ENCODE measurements around the gene ZNF532.
"Not testable (repeated sequence)": the region's sequence is repeated elsewhere in the genome, so short reads cannot be mapped to it uniquely, and the experiment has no call there.

Gene ZNF532

DNA sequence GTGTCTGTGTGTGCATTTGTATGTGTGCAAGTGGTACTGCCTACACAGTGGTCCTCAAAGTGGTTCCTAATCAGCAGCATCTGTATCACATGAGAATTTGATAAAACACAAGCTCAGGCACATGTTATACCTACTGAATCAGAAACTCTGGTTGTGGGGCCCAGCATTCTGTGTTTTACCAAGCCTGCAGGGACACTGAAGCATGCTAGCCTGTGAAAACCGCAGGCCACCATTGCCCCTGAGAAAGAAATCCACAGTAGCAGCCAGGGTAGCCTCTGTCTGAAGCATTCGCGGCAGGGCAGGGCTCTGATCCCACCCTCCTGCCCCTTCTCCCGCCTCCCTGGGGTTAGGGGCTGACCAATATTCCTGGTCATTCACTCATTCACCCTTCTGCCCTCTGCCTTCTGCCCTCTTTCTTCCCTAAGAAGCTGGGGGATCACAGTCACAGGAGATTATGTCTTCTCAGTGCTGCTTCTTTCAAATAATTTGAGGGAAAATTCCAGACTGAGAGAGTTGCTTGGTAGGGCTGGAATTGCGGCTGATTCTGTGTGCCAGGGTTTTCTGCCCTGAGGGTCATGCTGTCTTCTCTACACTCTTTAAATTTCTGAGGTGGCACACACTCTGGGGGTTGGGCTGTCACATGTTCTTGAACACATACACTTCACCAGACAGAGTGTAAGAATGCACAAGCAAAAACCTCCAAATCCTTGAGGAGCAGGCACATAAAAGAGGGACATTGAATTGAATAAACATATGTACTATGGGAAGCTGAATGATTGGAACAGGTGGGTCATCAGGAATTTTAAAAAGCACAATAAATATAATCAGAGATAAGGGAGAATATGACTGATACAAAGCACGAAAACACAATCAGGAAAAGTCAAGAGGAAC lies 148.4 kb downstream of the ZNF532 start:
- Histone ChIP-seq H3K27me3 (ENCODE audit: control insufficient read depth, insufficient read depth, low read length) (no peaks in the 10 kb centered on the region), H3K9me3 (ENCODE audit: control insufficient read depth, insufficient read depth, low read length) (no peaks in the 10 kb centered on the region), H3K27ac (ENCODE audit: low read length) (no peak overlapping the region), H3K4me3 (ENCODE audit: low read length) (no peak overlapping the region), H3K4me1 (ENCODE audit: control insufficient read depth, insufficient read depth, low read length) (peaks cover 1% of the 10 kb centered on the region; the same call in 1 of the 2 replicates), H3K36me3 (ENCODE audit: control insufficient read depth, insufficient read depth, low read length) (no peaks in the 10 kb centered on the region)
- no peak for DNase-seq (ENCODE audit: low read depth, low spot score)
- no CpG with 5 or more reads among the region's 6 CpGs for WGBS (ENCODE audit: insufficient coverage, insufficient read length)

DNA sequence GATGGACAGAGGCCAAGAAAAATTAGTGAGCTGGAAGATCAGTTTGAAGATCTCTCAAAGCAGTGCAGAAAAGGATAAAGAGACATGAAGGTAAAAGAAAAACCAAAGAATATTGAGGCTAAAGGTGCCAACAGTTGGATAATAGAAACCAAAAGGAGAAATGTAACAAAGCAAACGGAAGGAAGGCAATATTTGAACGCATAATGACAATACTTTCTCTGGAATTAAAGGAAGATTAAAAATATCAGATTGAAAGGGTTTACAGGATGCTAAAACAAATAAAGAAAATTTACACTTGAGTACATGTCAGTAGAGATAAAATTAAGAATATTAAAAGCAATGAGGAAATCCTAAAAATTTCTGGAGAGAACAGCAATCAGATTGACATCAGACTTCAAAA lies 149.1 kb downstream of the ZNF532 start:
- Histone ChIP-seq H3K9me3 (ENCODE audit: control insufficient read depth, insufficient read depth, low read length) (no peaks in the 10 kb centered on the region), H3K4me3 (ENCODE audit: low read length) (no peak overlapping the region), H3K4me1 (ENCODE audit: control insufficient read depth, insufficient read depth, low read length) (peaks cover 1% of the 10 kb centered on the region; the same call in 1 of the 2 replicates), H3K36me3 (ENCODE audit: control insufficient read depth, insufficient read depth, low read length) (no peaks in the 10 kb centered on the region), H3K27me3 (ENCODE audit: control insufficient read depth, insufficient read depth, low read length) (no peaks in the 10 kb centered on the region), H3K27ac (ENCODE audit: low read length) (no peak overlapping the region)
- DNase-seq (ENCODE audit: low read depth, low spot score), result no peak
- WGBS (ENCODE audit: insufficient coverage, insufficient read length), result no CpG with 5 or more reads among the region's 2 CpGs

DNA sequence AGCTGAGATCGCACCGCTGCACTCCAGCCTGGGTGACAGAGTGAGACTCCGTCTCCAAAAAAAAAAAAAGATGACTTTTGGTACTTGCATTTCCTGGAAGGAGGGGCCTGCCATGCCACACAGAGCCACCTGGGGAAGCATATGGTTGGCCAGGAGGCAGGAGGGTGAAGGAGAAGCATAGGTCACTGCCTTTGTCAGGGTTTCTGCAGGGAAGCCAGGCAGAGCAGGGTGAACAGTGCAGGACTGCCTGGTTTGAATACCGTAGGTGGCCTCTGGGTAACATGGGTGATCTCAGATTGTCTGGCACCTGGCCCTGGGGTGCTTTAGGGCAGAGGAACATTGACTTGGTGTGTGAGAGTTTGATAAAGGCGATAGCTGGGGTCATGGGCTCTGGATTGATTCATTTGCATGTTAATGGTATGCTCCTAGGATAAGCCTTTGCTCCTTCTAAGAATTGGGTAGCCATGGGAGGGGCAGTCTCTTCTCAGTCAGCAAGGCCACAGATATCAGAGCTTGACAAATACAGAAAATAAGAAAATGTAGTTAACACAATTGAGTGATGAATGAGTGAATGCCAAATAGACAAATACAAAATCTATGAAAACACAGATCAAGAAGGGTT lies 151.0 kb downstream of the ZNF532 start:
- Histone ChIP-seq H3K27ac (ENCODE audit: low read length) (no peak overlapping the region), H3K9me3 (ENCODE audit: control insufficient read depth, insufficient read depth, low read length) (no peaks in the 10 kb centered on the region), H3K4me1 (ENCODE audit: control insufficient read depth, insufficient read depth, low read length) (peaks cover 1% of the 10 kb centered on the region; the same call in 1 of the 2 replicates), H3K27me3 (ENCODE audit: control insufficient read depth, insufficient read depth, low read length) (no peaks in the 10 kb centered on the region), H3K36me3 (ENCODE audit: control insufficient read depth, insufficient read depth, low read length) (no peaks in the 10 kb centered on the region), H3K4me3 (ENCODE audit: low read length) (no peak overlapping the region)
- no CpG with 5 or more reads among the region's 5 CpGs for WGBS (ENCODE audit: insufficient coverage, insufficient read length)
- no peak for DNase-seq (ENCODE audit: low read depth, low spot score)

DNA sequence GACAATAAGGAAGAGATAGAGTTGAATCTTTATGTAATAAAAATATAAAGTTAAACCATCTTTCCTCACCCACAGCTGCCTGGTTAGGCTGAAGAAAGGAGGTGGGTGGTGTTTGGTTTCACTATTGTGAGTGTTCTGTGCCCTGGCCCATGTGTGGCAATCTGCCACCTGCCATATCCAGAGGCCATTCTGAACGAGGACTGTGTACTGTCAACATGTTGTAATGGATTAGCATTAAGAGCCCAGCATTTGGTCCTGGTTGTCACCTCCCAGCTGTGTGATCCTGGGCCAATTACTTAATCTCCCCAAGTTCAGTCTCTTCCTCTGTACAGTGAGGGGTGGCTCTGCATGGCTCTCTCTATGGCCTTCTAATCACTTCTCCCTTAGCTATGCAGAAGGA lies 156.8 kb downstream of the ZNF532 start:
- WGBS (ENCODE audit: insufficient coverage, insufficient read length), result no CpG with 5 or more reads among the region's 1 CpG
- no peak overlapping the region for H3K27ac ChIP-seq (ENCODE audit: low read length)
- no peak for DNase-seq (ENCODE audit: low read depth, low spot score)

DNA sequence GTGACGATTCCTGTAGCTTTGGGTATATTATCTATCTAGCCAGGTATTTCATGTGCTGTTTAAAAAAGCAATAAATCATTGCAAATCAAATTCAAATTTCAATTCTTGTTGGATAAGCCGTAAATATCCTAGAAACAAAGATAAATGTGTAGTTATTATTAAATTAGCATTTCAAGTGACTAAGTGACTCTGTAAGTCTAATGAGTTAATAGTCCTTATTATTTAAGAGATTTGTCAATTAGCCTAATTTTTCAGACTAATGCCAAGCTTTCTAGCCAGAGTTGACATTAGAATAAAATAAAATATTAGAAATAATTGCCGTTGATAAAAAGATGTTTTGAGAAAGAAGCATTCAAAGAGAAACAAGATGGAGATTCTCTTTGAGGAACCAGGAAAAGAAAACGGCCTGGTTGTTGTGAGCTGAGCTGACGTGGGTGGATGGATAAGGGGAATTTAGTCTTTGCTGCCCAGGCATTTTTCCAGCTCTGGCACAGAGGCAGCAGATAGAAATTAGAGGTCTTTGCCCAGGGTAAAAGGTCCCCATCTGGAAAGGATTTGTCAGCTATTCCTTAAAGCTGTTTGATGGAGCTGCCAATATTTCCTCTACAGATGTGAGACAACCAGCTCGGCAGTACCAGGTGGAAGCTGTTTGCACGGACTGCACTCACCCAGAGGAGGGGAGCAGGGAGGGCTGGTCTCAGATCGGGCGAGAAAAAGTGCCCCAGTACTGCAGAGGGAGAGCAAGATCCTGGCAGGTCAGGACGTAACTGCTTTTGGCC lies 157.7 kb downstream of the ZNF532 start:
- no peak for DNase-seq (ENCODE audit: low read depth, low spot score)

More for the DNA sequence above, 156.8 kb downstream of the ZNF532 start:
- Histone ChIP-seq H3K27me3 (ENCODE audit: control insufficient read depth, insufficient read depth, low read length) (no peaks in the 10 kb centered on the region), H3K36me3 (ENCODE audit: control insufficient read depth, insufficient read depth, low read length) (no peaks in the 10 kb centered on the region), H3K4me1 (ENCODE audit: control insufficient read depth, insufficient read depth, low read length) (no peaks in the 10 kb centered on the region), H3K9me3 (ENCODE audit: control insufficient read depth, insufficient read depth, low read length) (no peaks in the 10 kb centered on the region), H3K4me3 (ENCODE audit: low read length) (no peak overlapping the region)

DNA sequence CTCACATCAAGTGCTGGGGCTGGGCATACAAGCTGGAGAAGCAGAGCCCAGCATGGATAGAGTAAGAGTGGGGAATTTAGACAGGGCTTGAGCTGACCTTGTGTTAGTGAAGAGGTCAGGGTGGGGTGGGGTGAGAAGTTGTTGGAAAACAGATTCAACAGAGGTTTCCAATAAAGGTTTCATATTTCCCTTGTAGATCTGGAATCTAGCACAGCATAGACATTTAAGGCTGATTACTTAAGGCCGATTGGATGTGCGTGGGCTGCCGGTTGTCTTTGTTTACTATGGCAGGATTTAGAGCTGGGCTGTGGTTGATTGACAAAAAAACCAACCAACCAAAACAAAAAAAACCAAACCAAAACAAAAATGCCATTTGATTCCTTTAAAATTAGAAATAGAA lies 160.2 kb downstream of the ZNF532 start:
- Histone ChIP-seq H3K9me3 (ENCODE audit: control insufficient read depth, insufficient read depth, low read length) (no peaks in the 10 kb centered on the region), H3K27ac (ENCODE audit: low read length) (no peak overlapping the region), H3K36me3 (ENCODE audit: control insufficient read depth, insufficient read depth, low read length) (no peaks in the 10 kb centered on the region), H3K4me3 (ENCODE audit: low read length) (no peak overlapping the region), H3K4me1 (ENCODE audit: control insufficient read depth, insufficient read depth, low read length) (no peaks in the 10 kb centered on the region), H3K27me3 (ENCODE audit: control insufficient read depth, insufficient read depth, low read length) (no peaks in the 10 kb centered on the region)
- WGBS (ENCODE audit: insufficient coverage, insufficient read length), result no CpG with 5 or more reads among the region's 3 CpGs
- DNase-seq (ENCODE audit: low read depth, low spot score), result no peak

More for the DNA sequence above, 157.7 kb downstream of the ZNF532 start:
- Histone ChIP-seq H3K36me3 (ENCODE audit: control insufficient read depth, insufficient read depth, low read length) (no peaks in the 10 kb centered on the region), H3K9me3 (ENCODE audit: control insufficient read depth, insufficient read depth, low read length) (no peaks in the 10 kb centered on the region), H3K27me3 (ENCODE audit: control insufficient read depth, insufficient read depth, low read length) (no peaks in the 10 kb centered on the region), H3K27ac (ENCODE audit: low read length) (no peak overlapping the region), H3K4me3 (ENCODE audit: low read length) (no peak overlapping the region), H3K4me1 (ENCODE audit: control insufficient read depth, insufficient read depth, low read length) (no peaks in the 10 kb centered on the region)
- no CpG with 5 or more reads among the region's 10 CpGs for WGBS (ENCODE audit: insufficient coverage, insufficient read length)

DNA sequence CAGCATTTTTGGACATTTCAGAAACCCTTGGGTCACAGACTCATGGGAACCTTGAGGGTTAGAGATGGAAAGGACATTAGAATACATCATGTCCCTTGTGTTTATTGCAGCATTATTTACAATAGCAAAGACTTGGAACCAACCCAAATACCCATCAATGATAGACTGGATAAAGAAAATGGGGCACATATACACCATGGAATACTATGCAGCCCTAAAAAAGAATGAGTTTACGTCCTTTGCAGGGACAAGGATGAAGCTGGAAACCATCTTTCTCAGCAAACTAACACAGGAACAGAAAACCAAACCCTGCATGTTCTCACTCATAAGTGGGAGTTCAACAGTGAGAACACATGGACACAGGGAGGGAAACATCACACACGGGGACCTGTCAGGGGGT lies 160.9 kb downstream of the ZNF532 start:
- H3K4me1 ChIP-seq (ENCODE audit: control insufficient read depth, insufficient read depth, low read length); H3K27me3 ChIP-seq (ENCODE audit: control insufficient read depth, insufficient read depth, low read length); H3K36me3 ChIP-seq (ENCODE audit: control insufficient read depth, insufficient read depth, low read length); DNase-seq (ENCODE audit: low read depth, low spot score); H3K27ac ChIP-seq (ENCODE audit: low read length); H3K4me3 ChIP-seq (ENCODE audit: low read length); H3K9me3 ChIP-seq (ENCODE audit: control insufficient read depth, insufficient read depth, low read length): not testable (repeated sequence)
- no CpG with 5 or more reads among the region's 2 CpGs for WGBS (ENCODE audit: insufficient coverage, insufficient read length)

DNA sequence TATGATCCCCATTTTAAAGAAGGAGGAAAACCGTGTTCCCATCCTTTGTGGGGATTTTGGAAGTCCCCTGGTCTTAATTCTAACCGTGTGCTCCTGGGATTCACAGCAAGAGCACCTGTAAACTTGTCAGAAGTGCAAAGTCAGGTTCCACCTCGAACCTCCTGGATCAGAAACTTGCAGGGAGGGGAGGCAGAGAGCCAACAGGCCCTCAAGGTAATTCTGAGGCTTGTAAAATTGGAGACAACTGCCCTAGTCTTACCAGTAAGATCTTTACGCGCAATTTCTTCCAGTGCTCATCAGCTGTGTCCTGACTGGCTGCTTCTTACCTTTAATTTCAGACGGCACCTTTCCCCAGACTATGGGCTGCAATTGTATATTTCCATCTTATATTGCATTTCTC lies 161.7 kb downstream of the ZNF532 start:
- H3K9me3 ChIP-seq (ENCODE audit: control insufficient read depth, insufficient read depth, low read length), result no peaks in the 10 kb centered on the region
- no peak overlapping the region for H3K4me3 ChIP-seq (ENCODE audit: low read length)
- H3K27me3 ChIP-seq (ENCODE audit: control insufficient read depth, insufficient read depth, low read length), result no peaks in the 10 kb centered on the region
- no peak overlapping the region for H3K27ac ChIP-seq (ENCODE audit: low read length)
- no CpG with 5 or more reads among the region's 6 CpGs for WGBS (ENCODE audit: insufficient coverage, insufficient read length)
- no peaks in the 10 kb centered on the region for H3K4me1 ChIP-seq (ENCODE audit: control insufficient read depth, insufficient read depth, low read length)
- DNase-seq (ENCODE audit: low read depth, low spot score), result no peak
- no peaks in the 10 kb centered on the region for H3K36me3 ChIP-seq (ENCODE audit: control insufficient read depth, insufficient read depth, low read length)

DNA sequence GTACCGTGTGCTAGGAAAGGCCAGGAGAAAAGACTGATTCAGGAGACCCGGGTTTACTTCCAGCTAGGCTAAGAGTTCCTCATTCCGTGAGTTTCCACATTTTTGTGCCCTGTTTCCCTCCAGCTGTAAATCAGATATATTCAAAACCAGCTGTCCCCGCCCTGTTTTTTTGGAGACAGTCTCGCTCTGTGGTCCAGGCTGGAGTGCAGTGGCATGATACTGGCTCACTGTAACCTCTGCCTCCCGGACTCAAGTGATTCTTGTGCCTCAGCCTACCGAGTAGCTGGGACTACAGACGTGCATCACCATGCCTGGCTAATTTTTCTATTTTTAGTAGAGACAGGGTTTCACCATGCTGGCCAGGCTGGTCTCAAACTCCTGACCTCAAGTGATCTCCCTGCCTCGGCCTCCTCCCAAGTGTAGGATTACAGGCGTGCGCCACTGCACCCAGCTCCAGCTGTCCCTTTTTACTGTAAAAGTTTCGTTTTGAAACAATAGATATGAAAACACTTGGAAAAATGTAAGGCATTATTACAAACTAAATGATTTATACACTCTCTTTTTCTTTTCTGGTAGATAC lies 162.2 kb downstream of the ZNF532 start:
- H3K4me3 ChIP-seq (ENCODE audit: low read length), result no peak overlapping the region
- no peaks in the 10 kb centered on the region for H3K36me3 ChIP-seq (ENCODE audit: control insufficient read depth, insufficient read depth, low read length)
- no peak for DNase-seq (ENCODE audit: low read depth, low spot score)
- H3K9me3 ChIP-seq (ENCODE audit: control insufficient read depth, insufficient read depth, low read length), result no peaks in the 10 kb centered on the region
- no peak overlapping the region for H3K27ac ChIP-seq (ENCODE audit: low read length)
- H3K4me1 ChIP-seq (ENCODE audit: control insufficient read depth, insufficient read depth, low read length), result no peaks in the 10 kb centered on the region
- no CpG with 5 or more reads among the region's 12 CpGs for WGBS (ENCODE audit: insufficient coverage, insufficient read length)
- no peaks in the 10 kb centered on the region for H3K27me3 ChIP-seq (ENCODE audit: control insufficient read depth, insufficient read depth, low read length)
